Astrocyte of the hippocampus (primary cell): ENCODE measurements around the gene OTOS.
A peak's percentile ranks its signal among the peaks of the same experiment; 100 is the strongest.

Experiments
- DNase-seq: peaks from one replicate; pipeline ENCODE4 v3.0.0; 2011; ENCODE audit warnings: low read depth, low spot score

OTOS gene

DNA sequence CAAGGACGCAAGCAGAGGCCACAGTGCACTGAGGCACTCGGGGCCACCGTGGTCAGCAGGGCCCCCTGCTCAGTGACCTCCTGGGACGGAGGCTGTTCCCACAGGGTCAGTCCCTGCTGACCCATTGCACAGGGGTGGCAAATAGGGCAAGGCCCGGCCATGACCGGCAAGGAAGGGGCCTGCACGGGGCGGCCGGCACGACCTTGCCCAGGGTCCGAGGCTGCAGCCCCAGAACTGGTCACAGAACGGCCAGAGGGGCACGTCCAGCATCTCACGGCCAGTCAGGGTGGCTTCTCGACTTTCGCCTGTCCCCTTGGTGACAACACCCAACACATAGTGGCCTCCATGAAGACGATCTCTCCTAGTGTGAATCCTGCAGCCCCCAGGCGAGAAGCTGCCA lies 27.6 kb upstream of the OTOS start:
- DNase-seq = no peak

DNA sequence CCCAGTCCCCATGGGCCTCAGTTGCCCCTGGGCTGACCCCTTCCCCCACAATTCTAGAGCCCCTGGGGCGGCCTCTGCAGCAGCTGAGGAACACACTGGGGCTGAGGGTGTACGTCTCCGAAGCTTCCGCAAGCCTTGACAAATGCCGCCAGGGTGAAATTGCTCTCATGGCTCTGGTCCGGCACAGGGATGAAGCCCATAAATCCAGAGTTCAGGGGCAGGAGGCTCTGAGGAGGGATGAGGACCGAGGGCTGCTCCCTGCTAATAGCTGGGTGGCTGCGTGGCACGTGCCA lies 27.1 kb upstream of the OTOS start:
- DNase-seq = no peak

DNA sequence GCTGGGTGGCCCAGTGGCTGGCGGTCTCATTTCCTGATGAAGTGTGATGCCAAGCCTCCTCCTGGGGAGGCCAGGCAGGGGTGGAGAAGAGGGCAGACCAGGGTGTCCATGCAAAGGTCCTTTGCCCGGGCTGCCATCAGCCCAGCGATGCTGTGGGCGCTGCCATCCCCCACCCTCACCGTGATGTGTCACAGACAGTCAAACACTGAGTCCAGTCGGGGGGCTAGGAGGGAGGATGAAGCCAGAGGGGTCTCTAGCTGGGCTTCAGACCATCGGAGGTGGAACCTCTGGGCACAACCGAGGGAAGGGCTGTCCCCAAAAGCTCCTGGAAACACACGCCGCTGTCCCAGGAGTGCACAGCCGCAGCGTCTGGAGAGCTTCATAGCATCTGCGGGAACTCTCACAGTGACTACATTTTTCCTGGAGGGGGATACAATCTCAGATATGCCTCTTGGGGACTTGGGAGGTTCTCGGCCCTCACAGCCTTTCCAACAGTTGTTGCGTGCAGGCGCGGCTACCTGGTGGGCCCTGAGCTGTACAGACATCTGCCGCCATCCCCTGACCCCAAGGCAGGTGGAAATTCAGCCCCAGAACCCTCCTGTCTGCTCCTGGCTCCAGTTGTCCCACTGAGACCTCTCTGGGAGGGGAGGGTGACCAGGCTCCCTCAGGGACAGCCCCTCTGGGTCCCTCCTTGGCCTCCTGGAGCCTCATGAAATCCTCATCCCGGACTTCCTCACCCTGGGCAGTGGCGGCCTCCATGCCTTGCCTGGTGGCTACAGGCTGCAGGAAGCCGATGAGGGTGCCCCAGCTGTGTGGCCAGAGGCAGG lies 26.5 kb upstream of the OTOS start:
- no peak for DNase-seq

DNA sequence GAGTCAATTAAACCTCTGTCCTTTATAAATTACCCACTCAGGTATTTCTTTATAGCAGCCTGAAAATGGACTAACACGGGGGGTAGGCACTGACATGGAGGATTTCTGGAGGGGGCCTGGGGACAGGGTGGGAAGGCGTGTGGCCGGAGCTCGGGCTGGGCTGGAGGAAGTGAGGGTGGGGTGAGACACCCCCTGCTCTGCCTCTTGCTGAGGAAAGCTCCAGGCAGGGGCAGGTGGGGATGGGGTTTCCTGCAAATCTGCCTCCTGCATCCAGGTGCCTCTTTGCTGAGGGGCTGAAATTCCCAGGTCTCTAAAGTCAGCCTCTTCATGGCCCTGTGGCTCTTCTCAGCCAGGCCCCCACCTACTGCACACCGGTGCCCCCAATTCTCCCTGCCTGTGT lies 25.7 kb upstream of the OTOS start:
- DNase-seq = no peak

DNA sequence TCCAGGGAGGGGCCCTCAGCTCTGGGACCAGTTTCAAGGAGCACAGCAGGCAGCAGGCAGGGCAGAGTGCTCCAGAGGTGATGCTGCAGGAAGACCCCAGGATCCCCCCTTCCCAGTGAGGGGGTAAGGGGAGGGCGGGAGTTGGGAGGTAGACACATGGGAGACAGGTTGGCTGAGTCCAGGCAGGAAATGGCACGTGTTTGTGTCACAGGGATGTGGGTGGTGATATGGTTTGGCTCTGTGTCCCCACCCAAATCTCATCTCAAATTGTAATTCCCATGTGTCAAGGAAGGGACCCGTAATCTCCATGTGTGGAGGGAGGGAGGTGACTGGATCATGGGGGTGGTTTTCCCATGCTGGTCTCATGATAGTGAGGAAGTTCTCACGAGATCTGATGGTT lies 25.2 kb upstream of the OTOS start:
- no peak for DNase-seq

DNA sequence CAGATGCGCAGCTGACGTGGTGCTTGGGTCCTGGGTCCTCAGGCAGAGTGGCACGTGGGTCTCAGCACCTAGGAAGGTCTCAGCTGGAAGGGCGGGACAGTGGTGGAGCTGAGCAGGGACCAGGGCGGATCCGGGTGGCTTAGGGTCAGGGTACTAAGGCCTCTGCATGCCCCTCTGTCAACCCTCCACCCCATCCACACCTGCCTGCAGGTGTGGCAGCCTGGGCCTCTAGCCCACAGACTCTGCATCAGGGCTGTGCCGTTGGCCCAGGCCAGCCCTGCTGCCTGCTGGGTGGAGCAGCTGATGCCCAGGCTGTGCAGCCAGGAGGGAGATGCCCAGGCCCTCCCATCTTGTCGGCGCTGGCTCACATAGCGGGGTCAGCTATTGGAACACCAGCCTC lies 24.6 kb upstream of the OTOS start:
- no peak for DNase-seq

DNA sequence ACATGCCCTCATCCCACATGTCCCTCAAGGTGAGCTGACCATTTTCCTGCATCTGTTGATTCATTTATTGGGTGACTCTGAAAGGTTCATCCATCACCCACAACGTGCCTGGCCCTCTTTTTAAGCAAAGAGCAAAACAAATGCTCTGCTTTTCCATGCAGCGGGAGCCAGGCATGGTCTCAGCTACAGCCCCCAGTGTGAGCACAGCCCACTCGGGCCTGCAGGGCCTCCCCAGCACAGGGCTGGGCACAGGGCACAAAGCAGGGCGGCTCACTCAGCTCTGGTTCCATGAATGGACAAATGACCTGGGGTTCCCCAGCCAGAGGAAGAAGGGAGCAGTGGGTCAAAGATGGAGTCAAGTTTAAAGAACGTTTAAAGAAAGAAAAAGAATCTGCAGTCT lies 24.1 kb upstream of the OTOS start:
- no peak for DNase-seq

DNA sequence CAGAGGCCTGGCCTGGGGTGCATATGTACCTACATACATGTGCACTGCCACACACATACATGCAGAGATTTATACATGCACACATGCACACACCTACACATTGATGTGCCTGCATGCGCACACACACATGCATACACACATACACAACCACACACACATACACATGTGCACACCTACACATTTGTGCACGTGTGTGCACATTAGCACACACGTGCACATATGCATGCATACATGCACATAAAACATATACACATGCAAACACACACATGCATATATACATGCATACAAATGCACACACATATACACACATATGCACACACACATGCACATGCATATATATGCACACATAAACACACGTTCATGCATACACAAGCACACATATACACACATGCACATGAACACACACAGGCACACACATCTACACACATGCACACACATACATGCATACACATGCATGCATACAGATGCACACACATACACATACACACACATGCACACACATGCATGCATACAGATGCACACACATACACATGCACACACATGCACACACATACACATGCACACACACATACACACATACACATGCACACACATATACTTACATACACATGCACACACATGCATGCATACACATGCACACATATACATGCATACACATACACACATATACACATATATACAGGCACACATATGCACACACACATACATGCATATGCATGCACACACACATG lies 23.6 kb upstream of the OTOS start:
- no peak for DNase-seq

DNA sequence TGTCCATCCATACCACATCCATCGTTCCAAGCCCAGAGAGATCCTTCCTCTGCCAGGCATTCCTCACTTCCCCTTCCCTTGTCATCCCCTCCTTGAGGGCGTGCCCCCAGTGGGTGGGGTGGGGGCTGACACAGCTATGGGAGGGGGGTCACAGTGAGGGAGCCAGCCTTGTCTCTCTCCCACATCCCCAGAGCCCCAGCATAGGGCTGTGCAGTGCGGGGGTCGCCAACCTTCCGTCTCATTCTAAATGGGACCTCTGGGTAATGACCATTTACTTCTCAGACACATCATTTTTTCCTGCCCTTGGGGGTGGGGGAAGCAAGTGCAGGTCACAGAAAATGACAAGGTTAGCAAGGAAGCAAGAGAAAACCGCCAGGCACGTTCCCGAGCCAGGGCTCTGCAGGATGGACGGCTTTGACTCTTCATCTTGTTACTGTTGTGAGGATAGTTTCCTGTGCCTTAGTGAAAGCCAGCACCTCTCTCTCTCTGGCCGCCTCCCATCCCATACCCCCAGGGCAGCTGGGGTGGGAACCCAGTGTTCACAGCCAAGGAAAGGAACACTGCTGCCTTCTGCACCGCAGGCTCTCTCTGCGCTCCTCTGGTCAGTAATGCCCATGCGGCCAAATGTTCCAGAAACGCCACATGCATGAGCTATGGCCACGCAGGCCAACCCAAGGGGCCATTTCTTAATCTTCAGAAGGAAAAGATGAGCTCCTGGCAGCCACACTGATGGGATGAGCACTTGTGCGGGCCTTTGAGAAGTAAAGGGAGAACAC lies 22.7 kb upstream of the OTOS start:
- no peak for DNase-seq

DNA sequence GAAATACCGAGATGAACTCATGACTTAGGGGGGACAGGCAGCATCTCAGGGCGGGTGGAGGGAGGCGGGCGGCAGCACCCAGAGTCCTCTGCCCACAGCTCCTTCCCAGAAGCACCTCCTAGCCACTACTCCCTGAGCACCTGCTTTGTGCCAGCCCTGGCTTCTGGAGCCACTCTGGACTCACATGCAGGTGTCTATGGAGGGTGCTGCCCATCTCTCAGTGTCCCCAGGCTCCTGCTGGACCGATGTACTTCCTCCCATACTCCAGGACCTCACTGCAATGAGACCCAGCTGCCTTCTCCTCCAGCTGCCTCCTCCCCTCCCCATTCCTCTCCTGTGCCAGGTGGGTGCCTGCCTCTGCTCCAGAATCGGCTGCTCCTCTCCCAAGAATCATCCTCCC lies 22.1 kb upstream of the OTOS start:
- no peak for DNase-seq

DNA sequence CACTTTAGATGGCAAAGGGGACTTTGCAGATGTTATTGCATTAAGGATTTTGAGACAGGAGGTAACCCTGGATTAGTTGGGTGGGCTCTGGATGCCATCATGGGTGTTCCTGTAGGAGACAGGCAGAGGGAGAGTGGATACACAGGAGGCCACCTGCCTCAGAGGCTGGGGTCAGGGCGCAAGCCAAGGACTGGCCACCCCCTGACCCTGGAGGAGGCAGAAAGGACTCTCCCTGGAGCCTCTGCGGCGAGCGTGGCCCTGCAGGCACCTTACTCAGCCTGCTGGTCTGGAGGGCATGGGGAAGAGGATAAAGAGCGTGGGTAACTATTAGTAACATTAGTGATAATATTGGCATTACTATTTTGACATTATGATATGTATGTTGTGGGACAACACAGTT lies 21.6 kb upstream of the OTOS start:
- DNase-seq = no peak

DNA sequence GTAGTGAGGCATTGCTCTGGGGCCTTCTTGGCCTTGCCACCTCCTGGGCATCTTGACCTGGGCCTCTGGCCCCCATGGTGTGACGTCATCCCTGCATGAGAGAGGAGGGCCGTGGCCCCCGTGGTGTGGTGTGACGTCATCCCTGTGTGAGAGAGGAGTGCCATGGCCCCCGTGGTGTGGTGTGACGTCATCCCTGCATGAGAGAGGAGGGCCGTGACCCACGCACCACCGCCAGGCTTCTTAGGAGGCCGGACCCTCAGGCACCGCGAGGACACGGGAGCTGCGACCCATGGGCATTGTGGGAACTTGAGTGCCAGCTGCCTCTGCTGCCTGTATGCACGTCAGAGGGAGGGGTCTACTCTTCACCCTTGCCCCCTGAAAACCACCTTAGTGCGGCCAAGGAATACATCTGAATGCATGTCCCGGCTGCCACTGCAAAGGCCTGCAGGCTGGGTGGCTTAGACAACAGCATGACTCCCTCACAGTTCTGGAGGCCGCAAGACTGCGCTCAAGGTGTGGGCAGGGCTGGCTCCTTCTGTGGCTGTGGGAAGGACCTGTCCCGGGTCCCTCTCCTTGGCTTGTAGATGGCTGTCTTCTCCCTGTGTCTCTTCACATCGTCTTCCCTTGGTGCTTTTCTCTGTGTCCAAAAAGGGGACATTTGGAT lies 20.8 kb upstream of the OTOS start:
- no peak for DNase-seq

DNA sequence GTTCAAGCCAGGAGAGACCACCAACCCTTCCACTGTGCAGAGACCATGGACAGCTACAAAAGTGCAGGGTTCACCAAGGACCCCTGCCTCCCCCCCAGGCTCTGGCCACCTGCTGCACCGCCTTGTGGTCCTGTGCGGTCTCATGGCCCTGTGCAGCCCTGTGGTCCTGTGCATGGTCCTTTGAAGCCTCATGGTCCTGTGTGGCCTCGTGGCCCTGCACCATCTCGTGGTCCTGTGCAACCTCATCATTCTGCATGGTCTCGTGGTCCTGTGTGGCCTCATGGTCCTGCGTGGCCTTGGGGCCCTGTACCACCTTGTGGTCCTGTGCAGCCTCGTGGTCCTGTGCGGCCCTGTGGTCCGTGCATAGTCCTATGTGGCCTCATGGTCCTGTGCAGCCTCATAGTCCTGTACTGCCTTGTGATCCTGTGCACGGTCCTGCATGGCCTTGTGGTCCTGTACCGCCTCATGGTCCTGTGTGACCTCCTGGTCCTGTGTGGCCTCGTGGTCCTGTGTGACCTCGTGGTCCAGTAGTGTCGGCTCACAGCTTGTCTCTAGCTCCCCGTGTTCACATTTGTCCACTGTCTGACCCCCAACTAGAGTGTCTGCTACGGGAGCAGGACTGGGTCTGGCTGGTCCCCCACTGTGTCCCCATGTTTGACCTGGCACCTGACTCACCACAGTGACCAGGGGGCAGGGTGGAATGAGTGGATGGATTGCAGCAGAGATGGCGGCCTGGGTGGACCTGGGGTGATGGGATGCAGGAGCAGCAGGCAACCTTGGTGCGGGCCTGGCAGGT lies 20.0 kb upstream of the OTOS start:
- DNase-seq = no peak

DNA sequence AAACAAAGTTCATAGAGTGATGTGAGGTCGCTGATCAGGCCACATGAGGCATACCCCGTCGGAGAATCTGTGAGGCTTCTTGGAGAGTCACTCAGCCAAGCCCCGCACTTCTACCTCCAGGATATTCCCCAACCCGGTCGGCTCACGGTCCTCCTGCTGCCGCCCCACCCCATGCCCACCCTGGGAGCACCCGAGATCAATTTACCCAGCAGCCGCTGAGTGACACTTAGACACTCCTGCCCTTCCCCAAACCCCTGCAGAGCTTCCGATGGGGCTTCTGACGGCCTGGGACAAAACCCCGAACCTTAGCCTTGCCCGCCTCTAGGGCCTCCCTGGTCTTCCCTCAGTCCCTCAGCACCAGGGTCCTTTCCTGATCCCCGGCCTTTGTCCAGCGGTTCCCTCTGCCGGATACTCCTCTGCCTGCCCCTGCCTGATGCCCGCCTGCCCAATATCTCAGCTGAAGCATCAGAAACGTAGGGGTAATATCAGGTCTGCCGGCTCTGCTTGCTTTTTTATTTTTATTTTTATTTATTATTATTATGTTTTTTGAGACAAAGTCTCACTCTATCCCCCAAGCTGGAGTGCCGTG lies 18.9 kb upstream of the OTOS start:
- no peak for DNase-seq

DNA sequence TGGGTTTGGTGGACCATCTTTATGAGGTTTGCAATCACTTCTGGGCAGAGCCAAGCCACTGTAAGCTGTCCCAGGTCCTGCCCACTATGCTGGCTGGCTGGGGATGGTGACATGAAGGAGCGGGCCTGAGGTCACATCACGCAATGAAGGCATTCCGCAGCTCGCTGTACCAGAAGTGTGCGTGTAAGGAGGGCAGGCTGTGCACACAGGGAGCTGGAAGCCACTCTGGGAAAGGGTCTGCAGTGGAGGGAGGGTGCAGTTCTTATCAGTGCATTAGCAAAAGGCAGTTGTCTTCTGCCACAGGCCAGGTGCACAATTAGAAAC lies 16.7 kb upstream of the OTOS start:
- no peak for DNase-seq

DNA sequence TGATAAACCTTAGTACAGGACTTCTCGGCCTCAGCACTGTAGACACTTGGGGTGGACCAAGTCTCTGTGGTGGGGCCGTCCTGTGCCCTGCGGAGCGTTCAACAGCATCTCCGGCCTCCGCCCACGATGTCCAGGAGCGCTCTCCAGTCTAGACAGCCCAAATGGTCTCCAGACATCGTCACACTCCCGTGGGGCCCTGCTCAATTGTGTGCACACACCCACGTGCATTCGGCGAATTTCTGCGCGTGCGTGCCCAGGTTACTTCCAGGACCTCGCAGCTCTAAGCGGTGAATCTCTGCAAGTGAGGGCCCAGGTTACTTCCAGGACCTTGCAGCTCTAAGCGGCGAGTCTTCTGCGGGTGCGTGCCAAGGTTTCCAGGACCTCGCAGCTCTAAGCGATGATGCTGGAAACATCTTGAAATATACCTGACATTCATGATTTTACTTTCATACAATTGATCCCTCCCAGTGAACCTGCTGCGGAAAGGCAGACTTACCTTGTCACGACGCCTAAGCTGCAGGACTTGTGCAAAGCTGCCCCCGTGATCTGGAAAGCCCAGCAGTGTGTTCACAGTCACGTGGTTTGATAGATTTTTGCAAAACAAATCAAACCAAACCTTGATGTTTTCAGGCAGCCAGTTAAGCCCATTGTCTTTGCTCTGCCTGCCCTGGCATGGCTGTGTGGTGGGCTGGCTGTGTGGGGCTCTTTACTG lies 16.1 kb upstream of the OTOS start:
- DNase-seq = no peak

DNA sequence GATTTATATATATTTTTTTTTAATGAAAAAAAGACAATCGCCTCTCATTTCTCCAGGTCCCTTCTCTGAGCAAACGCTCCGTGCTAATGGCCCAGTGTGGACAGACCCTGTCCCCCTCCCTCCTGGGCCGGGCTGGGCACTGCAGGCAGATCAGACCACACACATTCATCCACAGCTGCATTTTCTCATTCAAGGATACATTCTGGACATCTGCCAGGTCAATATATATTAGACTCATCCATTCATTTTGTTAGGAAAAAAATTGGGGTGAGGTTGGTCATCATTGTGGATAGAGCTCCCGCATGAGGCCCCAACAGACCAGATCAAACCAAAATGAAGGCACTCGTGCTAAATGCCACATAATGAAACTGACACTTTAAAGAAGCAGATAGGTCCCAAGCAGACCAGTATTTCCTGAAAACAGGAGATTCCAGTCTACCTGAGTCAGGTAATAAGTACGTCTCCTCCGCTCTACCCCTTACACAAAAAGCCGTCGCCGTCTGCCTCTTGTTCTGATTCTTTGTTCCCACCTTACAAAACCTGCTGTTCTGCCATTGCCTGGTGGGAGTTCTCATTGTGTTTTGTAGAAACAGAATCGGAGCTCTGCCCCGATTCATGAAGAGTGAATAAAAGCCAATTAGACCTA lies 15.4 kb upstream of the OTOS start:
- no peak for DNase-seq

DNA sequence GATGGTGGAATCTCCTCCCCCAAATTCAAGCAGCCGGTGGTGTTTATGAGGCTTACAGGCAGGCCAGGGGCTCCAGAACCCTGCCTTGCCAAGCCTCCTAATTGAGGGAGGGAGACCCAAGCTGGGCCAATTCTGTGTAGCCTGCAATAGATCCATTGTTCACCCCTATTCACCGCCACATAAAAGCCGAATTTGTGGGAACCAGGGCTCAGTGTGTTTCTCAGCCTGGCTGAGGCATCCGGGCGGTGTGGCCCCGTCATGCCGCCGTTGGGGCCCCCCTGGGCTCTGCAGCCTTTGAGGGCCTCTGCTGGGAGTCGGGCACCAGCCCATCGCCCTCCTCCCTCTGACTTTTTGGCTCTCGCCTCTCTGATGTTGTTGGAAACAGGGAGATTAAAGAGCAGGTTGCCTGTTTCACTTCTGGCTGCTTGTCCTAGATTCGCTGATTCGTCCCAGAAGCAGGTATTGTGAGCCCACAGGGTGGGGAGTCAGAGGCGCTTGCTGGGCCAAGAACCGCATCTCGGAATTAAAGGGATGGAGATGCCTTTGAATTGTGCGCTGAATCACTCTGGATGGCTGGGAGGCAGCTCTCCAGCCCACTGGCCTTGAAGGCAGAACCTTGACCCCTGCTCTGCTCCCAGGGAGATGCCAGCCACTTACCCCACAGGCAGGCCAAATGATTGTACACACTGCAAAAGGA lies 14.7 kb upstream of the OTOS start:
- peak; percentile 29 for DNase-seq

DNA sequence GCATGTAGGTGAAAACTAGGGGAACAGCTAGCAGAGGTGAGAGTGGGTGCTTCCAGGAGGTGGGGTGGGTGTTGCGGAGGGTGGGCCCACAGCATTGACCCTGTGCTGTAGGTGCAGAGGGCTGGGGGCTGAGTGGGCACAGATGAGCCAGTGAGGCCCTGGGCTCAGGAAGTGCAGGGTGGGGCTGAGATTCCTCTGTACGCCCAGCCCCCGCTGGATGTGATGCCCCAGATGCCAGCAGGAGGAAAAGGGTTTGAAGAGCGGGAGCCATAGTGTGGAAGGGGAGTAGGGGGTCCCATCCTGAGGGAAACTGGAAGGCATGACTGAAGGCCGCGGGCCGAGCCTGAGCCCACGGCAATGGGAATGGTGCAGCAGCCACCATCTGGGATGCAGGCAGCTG lies 14.1 kb upstream of the OTOS start:
- no peak for DNase-seq
